T-cell (primary cell): ENCODE data around the gene TMEM253. TPM values are rescaled to one million over a fixed set of nuclear protein-coding genes. Genes with fewer than 3 reads are reported as not detected.

Source experiments
- ATAC-seq, 4 experiments: fragments of 200-7000 bp in 3 of 4; fragments of 150-1000 bp in 1 of 4; cut with Tn5 transposase; replicated peaks in 1 of 4; 1 replicate in 3 of 4; 2 replicates in 1 of 4; pipeline ENCODE4 v1.10.0; 2021; ENCODE audit warnings: moderate library complexity in 3 of 4, mild to moderate bottlenecking in 2 of 4, moderate number of reproducible peaks in 1 of 4
- CTCF ChIA-PET, 2 donors: fragments of 300-600 bp; sonication (Branson Sonifier 250); formaldehyde crosslinking; loops; one replicate each; lab custom pipeline; 2022; ENCODE audit warnings: antibody characterized with exemption in 2 of 2; lab: Charles Lee
- POLR2A ChIA-PET, 2 donors: fragments of 300-600 bp; sonication (Branson Sonifier 250); formaldehyde crosslinking; loops; one replicate each; lab custom pipeline; 2022; ENCODE audit warnings: antibody characterized with exemption in 2 of 2; lab: Charles Lee
- DNase-seq, 35 experiments: peaks; one replicate each; pipeline versions ENCODE4 v3.0.0 to v3.0.0-alpha.2; 2013 to 2023
- H3K27ac ChIP-seq: one replicate; pipeline ENCODE4 v1.5.1; 2013; ENCODE audit warnings: low read length
- H3K27me3 ChIP-seq, 2 experiments: replicated peaks in 1 of 2; 1 replicate in 1 of 2; 2 replicates in 1 of 2; pipeline versions ENCODE4 v1.6.1 to v1.7.0; 2013; ENCODE audit warnings: low read length in 1 of 2, mixed read lengths in 1 of 2; ENCODE audit not compliant: control insufficient read depth in 2 of 2, insufficient read depth in 2 of 2; ENCODE audit errors: extremely low read depth in 1 of 2
- H3K36me3 ChIP-seq, 2 donors: 1 replicate in 1 of 2; 2 replicates in 1 of 2; pipeline versions ENCODE4 v1.6.1 to v1.7.0; 2013; ENCODE audit warnings: low read length in 1 of 2; ENCODE audit not compliant: control insufficient read depth in 2 of 2, insufficient read depth in 1 of 2; ENCODE audit errors: extremely low read depth in 1 of 2
- H3K4me1 ChIP-seq, 2 experiments: 1 replicate in 1 of 2; 2 replicates in 1 of 2; pipeline versions ENCODE4 v1.6.1 to v1.7.0; 2013; ENCODE audit warnings: low read length in 2 of 2, mixed read lengths in 1 of 2; ENCODE audit not compliant: insufficient read depth in 2 of 2, control insufficient read depth in 1 of 2; ENCODE audit errors: extremely low read depth in 1 of 2
- H3K4me3 ChIP-seq, 2 donors: 1 replicate in 1 of 2; 2 replicates in 1 of 2; pipeline versions ENCODE4 v1.5.1 to v1.7.0; 2013; ENCODE audit warnings: mild to moderate bottlenecking in 2 of 2, low read length in 1 of 2, moderate library complexity in 1 of 2; ENCODE audit not compliant: control insufficient read depth in 1 of 2; ENCODE audit errors: extremely low read depth in 1 of 2
- H3K9me3 ChIP-seq: 2 replicates; pipeline ENCODE4 v1.7.0; 2013
- H3K27ac Mint-ChIP-seq, 2 donors: one replicate each; pipeline ENCODE4 v1.8.0; 2020 to 2021; ENCODE audit warnings: mild to moderate bottlenecking in 2 of 2, mixed read lengths in 2 of 2
- H3K27me3 Mint-ChIP-seq, 2 donors: one replicate each; pipeline ENCODE4 v1.8.0; 2021 to 2022; ENCODE audit warnings: mixed read lengths in 2 of 2
- H3K36me3 Mint-ChIP-seq: one replicate; pipeline ENCODE4 v1.8.0; 2021; ENCODE audit warnings: mixed read lengths
- H3K4me1 Mint-ChIP-seq, 3 donors: one replicate each; pipeline ENCODE4 v1.8.0; 2020 to 2022; ENCODE audit warnings: mixed read lengths in 3 of 3, mild to moderate bottlenecking in 1 of 3
- H3K4me3 Mint-ChIP-seq, 3 donors: one replicate each; pipeline ENCODE4 v1.8.0; 2020 to 2022; ENCODE audit warnings: mild to moderate bottlenecking in 3 of 3, mixed read lengths in 3 of 3, moderate library complexity in 3 of 3
- H3K9me3 Mint-ChIP-seq, 3 donors: one replicate each; pipeline ENCODE4 v1.8.0; 2020 to 2022; ENCODE audit warnings: mixed read lengths in 3 of 3
- WGBS: methylation state at CpG from one replicate; pipeline ENCODE4 v1.1.5; 2013; ENCODE audit warnings: missing lambda C conversion rate; ENCODE audit not compliant: insufficient coverage; 5-methylcytosine and 5-hydroxymethylcytosine counted together
- total RNA-seq, 35 experiments: library from RNA in 6 of 35; stranded (reverse) in 6 of 35; fragments of 120-200 nt in 1 of 35; gene quantifications; one replicate each; pipeline versions ENCODE4 v1.2.1 to v1.2.4 and lab custom pipeline; 2013 to 2026

Gene TMEM253
- total RNA-seq, 5 donors from 2014 or later (not counting 1 experiment from before 2014, with no cell fraction given), result 0.49 TPM; not detected in 4

GRCh38 chr14:21061347-21061668 lies 39.6 kb upstream of the TMEM253 start:
- Mint-ChIP-seq H3K36me3 (no peaks in the 10 kb centered on the region), H3K27ac (no peak overlapping the region), H3K4me1 (no peaks in the 10 kb centered on the region), H3K27me3 (peaks cover 38% of the 10 kb centered on the region in 2 donors), H3K4me3 (no peak overlapping the region), H3K9me3 (no peaks in the 10 kb centered on the region)
- ATAC-seq (no peak), DNase-seq (no peak)
- Histone ChIP-seq H3K4me1 (no peaks in the 10 kb centered on the region), H3K27me3 (peaks cover 0 to 35% of the 10 kb centered on the region in 2 experiments), H3K4me3 (no peak overlapping the region), H3K36me3 (no peaks in the 10 kb centered on the region), H3K9me3 (no peaks in the 10 kb centered on the region), H3K27ac (no peak overlapping the region)
- ChIA-PET POLR2A (interaction anchor here in 1 of 2 donors (0.6 kb wide), 1 partner anchor 577 kb away, joined by 4 read pairs; no protein-coding TSS in a partner anchor), CTCF (interaction anchor here in 1 of 2 donors (1.1 to 1.3 kb wide), 3 partner anchors 26 to 46 kb away, joined by 3 to 4 read pairs (median 4); no protein-coding TSS in a partner anchor)
- 86% methylated on average over 1 of the region's 3 CpGs for WGBS

- ChIA-PET CTCF (interaction anchor here (0.9 to 1.6 kb wide), 4 partner anchors 29 to 49 kb away, joined by 3 to 9 read pairs (median 4); no protein-coding TSS in a partner anchor), POLR2A (no interaction called here)
- Mint-ChIP-seq H3K36me3 (no peaks in the 10 kb centered on the region), H3K27me3 (peaks cover 55 to 56% of the 10 kb centered on the region in 2 donors), H3K4me3 (no peak overlapping the region), H3K4me1 (peaks cover 2 to 4% (median 4%) of the 10 kb centered on the region in 3 donors), H3K27ac (no peak overlapping the region), H3K9me3 (no peaks in the 10 kb centered on the region)
- Histone ChIP-seq H3K9me3 (no peaks in the 10 kb centered on the region), H3K27ac (no peak overlapping the region), H3K36me3 (no peaks in the 10 kb centered on the region), H3K4me3 (no peak overlapping the region), H3K4me1 (peaks cover 0 to 3% of the 10 kb centered on the region in 2 experiments), H3K27me3 (peaks cover 4 to 31% of the 10 kb centered on the region in 2 experiments)
- DNase-seq (no peak), ATAC-seq (no peak)
- 76% methylated on average over 2 of the region's 3 CpGs for WGBS
Measured at GRCh38 chr14:21063479-21063878, 37.4 kb upstream of the TMEM253 start.

GRCh38 chr14:21066882-21067502 lies 33.9 kb upstream of the TMEM253 start:
- no peaks in the 10 kb centered on the region for H3K36me3 Mint-ChIP-seq
- Histone ChIP-seq H3K4me1 (peaks cover 7 to 35% of the 10 kb centered on the region in 2 experiments), H3K36me3 (no peaks in the 10 kb centered on the region), H3K27ac (no peak overlapping the region), H3K4me3 (no peak overlapping the region), H3K27me3 (peaks cover 7 to 58% of the 10 kb centered on the region in 2 experiments), H3K9me3 (no peaks in the 10 kb centered on the region)
- ChIA-PET CTCF (interaction anchor here (0.6 to 4.4 kb wide), 12 partner anchors 22 to 175 kb away, joined by 3 to 67 read pairs (median 7); no protein-coding TSS in a partner anchor), POLR2A (interaction anchor here in 1 of 2 donors (0.7 kb wide), 2 partner anchors 9 to 28 kb away, joined by 3 read pairs; partner anchors contain the start of gene RNASE8)
- 83% methylated on average over 2 of the region's 7 CpGs for WGBS
- no peak overlapping the region for H3K4me3 Mint-ChIP-seq
- peak in 2 of 35 experiments; percentile 5 to 60 for DNase-seq
- peaks cover 29 to 35% (median 35%) of the 10 kb centered on the region in 3 donors for H3K4me1 Mint-ChIP-seq
- peak in 1 of 4 experiments; percentile 41 for ATAC-seq
- peaks cover 60 to 74% of the 10 kb centered on the region in 2 donors for H3K27me3 Mint-ChIP-seq
- H3K27ac Mint-ChIP-seq, result no peak overlapping the region
- H3K9me3 Mint-ChIP-seq, result no peaks in the 10 kb centered on the region

GRCh38 chr14:21068521-21069387 lies 32.1 kb upstream of the TMEM253 start:
- DNase-seq, result peak in 22 of 35 experiments; percentile 27 to 80 (median 46)
- peak overlapping the region; percentile 71 to 84 (median 73) for H3K4me3 Mint-ChIP-seq
- peaks cover 7 to 35% of the 10 kb centered on the region in 2 experiments for H3K4me1 ChIP-seq
- H3K36me3 Mint-ChIP-seq, result no peaks in the 10 kb centered on the region
- peak overlapping the region in 1 of 2 donors; percentile 36 for H3K27ac Mint-ChIP-seq
- peaks cover 7 to 62% of the 10 kb centered on the region in 2 experiments for H3K27me3 ChIP-seq
- H3K9me3 ChIP-seq, result no peaks in the 10 kb centered on the region
- CTCF ChIA-PET, result interaction anchor here (0.6 to 4.4 kb wide), 19 partner anchors 10 to 56 kb away, joined by 3 to 67 read pairs (median 8); partner anchors contain the start of genes TMEM253 (in 1 of the 2) and ZNF219 (in 1 of the 2)
- peaks cover 29 to 41% (median 38%) of the 10 kb centered on the region in 3 donors for H3K4me1 Mint-ChIP-seq
- no peaks in the 10 kb centered on the region for H3K9me3 Mint-ChIP-seq
- 5% methylated on average over 28 of the region's 45 CpGs for WGBS
- H3K27ac ChIP-seq, result no peak overlapping the region
- peaks cover 62 to 76% of the 10 kb centered on the region in 2 donors for H3K27me3 Mint-ChIP-seq
- peak; percentile 49 to 63 (median 57) for ATAC-seq
- POLR2A ChIA-PET, result interaction anchor here (0.7 to 1.0 kb wide), 3 partner anchors 19 to 35 kb away, joined by 3 to 4 read pairs (median 3); no protein-coding TSS in a partner anchor
- H3K36me3 ChIP-seq, result no peaks in the 10 kb centered on the region
- peak overlapping the region; percentile 41 to 50 for H3K4me3 ChIP-seq

- Histone ChIP-seq H3K9me3 (no peaks in the 10 kb centered on the region), H3K36me3 (no peaks in the 10 kb centered on the region), H3K4me3 (peak overlapping the region; percentile 41 to 57), H3K4me1 (peaks cover 7 to 35% of the 10 kb centered on the region in 2 experiments), H3K27ac (no peak overlapping the region), H3K27me3 (peaks cover 7 to 68% of the 10 kb centered on the region in 2 experiments)
- no peaks in the 10 kb centered on the region for H3K9me3 Mint-ChIP-seq
- ATAC-seq (peak in 1 of 4 experiments; percentile 28), DNase-seq (peak in 4 of 35 experiments; percentile 5 to 59 (median 14))
- H3K4me3 Mint-ChIP-seq, result peak overlapping the region; percentile 71 to 84 (median 73)
- H3K27me3 Mint-ChIP-seq, result peaks cover 63 to 78% of the 10 kb centered on the region in 2 donors
- POLR2A ChIA-PET, result interaction anchor here (0.7 to 1.0 kb wide), 2 partner anchors 18 to 34 kb away, joined by 3 read pairs; no protein-coding TSS in a partner anchor
- CTCF ChIA-PET, result interaction anchor here (1.0 to 4.4 kb wide), 11 partner anchors 18 to 55 kb away, joined by 3 to 67 read pairs (median 23); no protein-coding TSS in a partner anchor
- H3K36me3 Mint-ChIP-seq, result no peaks in the 10 kb centered on the region
- 3% methylated on average over 29 of the region's 40 CpGs for WGBS
- H3K4me1 Mint-ChIP-seq, result peaks cover 29 to 41% (median 38%) of the 10 kb centered on the region in 3 donors
- H3K27ac Mint-ChIP-seq, result peak overlapping the region in 1 of 2 donors; percentile 34
Measured at GRCh38 chr14:21069388-21070082, 31.3 kb upstream of the TMEM253 start.
